HG03432 (cell line): ENCODE measurements around the gene TMIGD3.
"Not testable (repeated sequence)": the region's sequence is repeated elsewhere in the genome, so short reads cannot be mapped to it uniquely, and the experiment has no call there.

Experiments
- ATAC-seq: cut with Tn5 transposase; IDR thresholded peaks from one replicate; pipeline ENCODE4 v1.9.1; 2021; ENCODE audit warnings: mild to moderate bottlenecking, moderate library complexity; ENCODE audit not compliant: unreplicated experiment

TMIGD3 gene

GRCh38 chr1:111503585-111504060 lies at the start of gene TMIGD3, which contains the start of gene ADORA3:
Gene TMIGD3 (minus strand): TSS chr1:111503633. CDS start chr1:111503354, 279 bp downstream.
Gene ADORA3 (minus strand): TSS chr1:111503633. CDS start chr1:111503354, 279 bp downstream.
- ATAC-seq, result no peak

DNA sequence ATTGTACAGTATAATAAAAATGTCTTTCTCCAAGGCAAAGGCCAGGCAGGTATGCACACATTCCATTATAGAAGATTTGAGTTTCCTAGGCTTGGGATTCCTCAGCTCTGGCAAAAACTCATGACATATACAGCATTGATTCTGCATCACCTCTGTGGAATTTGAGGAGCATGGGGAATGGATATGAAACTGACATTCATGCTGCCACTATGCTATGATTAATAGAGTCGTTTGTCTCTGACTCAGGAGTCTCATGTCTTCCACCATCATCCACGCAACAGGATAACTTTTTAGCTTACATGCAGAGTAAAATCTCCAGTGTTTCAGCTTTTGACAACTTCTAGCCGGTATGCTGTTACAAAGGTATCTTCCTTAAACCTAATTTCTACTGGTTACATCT lies 49.8 kb upstream of the TMIGD3 start:
- ATAC-seq, result no peak

DNA sequence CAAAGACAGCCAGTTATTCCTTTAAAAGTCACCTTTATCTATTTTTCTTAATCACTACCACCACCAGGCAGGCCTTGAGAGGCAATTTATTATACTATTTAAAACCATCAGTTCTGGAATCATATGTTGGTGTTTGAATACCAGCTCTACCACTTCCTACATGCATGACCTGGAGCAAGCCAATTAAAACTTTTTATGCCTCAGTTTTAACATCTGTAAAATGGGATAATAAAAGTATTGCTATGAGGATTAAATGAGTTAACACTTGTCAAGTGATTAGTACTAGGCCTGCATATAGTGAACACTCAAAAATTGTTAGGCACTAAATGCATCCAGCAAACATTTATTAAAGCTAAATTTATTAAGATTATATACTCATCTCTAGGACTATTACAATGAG lies 49.2 kb upstream of the TMIGD3 start:
- ATAC-seq, result no peak

DNA sequence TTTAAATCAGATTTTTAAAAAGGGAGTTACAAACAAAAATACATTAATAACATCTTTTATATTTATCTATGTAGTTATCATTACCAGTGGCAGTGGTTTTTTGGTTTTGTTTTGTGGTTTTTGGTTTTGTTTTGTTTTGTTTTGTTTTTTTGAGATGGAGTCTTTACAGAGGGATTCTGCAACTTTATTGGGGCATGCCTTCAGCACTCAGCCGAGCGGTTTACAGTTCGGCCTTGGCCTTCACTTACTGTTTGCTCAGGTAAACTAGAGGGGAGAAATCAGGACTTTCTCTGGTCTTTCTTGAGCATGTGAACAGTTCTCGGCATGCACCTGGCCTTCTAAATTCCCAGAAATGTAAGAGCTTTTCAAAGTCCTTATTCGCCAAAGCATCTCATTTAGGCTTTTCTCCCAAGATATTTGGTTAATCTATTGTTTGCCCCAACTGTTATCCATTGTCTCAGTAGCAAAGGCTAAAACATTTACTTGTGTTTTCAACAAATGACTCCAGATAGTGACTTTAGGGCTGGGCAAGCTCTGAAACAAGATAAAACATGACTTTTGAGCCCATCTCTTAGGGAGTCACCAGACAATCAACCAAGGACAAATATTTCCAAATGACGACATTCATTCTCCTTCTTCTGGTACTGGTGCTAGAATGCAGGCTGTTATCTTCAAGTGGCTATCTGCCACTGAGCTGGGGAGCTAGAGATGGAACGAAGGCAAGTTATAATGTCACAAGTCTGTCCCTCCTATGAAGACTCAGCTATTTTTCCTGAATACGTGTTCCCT lies 48.4 kb upstream of the TMIGD3 start:
- no peak for ATAC-seq

DNA sequence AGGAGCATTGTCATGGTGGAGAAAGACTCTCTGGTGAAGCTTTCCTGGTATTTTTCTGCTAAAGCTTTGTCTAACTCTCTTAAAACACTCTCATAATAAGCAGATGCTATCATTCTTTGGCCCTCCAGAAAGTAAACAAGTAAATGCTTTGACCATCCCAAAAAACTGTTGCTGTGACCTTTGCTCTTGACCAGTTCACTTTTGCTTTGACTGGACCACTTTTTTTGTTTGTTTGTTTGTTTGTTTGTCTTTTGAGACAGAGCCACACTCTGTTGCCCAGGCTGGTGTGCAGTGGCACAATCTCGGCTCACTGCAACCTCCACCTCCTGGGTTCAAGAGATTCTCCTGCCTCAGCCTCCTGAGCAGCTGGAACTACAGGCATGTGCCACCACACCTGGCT lies 44.4 kb upstream of the TMIGD3 start:
- not testable (repeated sequence) for ATAC-seq

DNA sequence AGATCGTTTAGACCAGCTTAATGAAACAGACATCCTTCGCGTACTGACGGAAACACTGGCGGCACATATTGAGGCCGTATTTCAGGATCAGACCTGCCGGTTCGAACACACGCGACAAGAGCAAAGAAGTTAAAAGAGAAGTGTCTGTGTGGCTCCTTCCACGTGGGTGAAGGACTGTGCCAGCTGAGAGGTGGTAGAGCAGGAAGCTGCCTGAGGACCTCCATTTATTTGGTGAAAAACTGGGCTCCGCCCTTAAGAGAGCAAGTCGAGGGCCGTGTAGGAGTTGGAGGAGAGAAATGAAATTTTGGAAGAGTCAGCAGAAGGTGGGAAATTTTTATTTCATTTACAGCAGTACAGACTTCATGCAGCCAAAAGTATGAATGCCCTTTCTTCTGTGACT lies 38.8 kb upstream of the TMIGD3 start:
- ATAC-seq, result no peak

GRCh38 chr1:111541721-111542120 lies 38.3 kb upstream of the TMIGD3 start:
- no peak for ATAC-seq

DNA sequence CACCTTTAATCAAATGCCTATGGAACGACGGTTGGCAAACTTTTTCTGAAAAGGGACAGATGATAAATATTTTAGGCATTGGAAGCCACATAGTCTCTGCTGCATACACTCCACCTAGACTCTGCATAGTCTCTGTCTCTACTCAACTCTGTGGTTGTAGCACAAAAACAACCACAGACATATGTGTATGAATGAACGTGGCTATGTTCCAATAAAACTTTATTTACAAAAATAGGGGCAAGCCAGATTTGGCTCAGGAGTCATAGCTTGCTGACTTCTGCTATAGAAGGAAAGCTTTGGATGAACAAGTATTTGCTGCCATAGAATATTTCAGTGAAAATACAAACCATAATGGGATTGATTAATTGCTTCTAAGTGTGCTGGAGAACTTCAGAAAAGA lies 37.5 kb upstream of the TMIGD3 start:
- no peak for ATAC-seq

DNA sequence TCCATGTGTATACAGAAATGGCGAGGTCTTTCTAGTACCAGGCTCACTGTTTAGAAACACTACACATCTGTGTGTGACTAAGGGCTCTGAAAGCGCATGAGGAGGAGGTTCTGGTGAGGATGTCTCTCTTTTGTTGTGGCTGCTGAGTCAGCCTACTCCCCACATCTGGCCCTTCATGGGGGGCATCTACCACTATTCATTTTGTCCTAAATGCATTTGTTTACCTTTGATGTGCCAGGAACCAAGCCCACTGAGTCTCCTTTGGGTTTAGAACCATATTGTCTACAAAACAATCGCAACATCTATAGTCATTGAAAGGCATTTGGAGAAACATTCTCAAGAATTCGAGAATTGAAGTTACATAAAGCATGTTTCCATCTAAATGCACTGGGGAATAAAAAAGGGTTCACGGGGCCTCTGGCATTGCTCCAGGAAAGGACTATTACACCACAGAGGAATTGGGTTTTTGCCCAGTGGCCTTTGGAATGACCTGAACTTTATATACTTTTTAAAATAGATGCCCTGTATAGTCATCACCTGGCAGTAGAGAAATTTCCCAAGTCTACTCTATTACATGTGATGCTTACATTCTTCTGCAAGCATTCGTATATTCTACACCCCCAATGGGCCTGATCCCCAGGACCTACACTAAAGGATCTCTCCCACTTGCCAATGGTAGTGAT lies 35.1 kb upstream of the TMIGD3 start:
- no peak for ATAC-seq

DNA sequence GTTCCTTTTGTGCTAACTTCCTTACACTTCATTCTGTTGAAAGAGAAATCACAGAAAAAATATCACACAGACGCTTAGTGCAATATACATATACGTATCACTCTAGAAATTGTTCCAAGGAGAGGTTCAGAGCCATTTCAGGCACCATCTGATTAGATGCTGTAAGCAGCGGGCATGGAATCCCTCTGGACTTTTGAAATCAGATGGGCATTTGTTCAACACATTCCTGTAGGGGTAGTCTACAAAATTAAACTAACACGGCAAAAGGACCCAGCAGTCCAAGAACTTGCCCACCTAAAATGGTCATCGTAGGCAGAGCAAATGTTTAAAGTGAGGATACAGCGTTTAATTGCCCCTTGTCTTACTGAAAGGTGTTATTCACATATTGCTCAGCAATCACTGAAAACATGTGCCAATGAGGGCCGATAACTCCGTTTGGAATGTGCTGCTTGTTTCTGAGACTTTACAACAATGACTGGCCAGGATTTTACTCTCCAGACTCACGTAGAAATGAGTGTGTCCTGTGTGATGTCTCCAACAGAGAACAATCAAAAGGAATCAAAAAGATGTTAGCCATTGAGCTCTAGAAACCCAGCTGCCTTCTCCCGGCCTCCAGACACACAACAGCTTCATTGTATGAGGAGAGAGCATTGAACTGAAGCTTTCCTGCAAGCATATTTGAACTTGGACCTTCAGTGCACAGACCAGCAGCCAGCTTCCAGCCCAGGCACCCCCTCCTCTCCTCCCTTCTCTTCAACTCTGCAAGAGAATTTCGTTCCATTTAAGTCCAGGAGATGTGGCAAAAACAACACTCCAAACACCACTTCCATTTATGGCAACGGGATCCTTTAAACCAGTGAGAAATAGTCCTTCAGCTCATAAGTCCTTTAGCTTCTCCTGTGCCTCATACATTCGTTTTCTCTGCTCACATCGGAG lies 32.1 kb upstream of the TMIGD3 start:
- ATAC-seq, result no peak

- no peak for ATAC-seq
Measured at GRCh38 chr1:111520053-111520452, 16.6 kb upstream of the TMIGD3 start.

DNA sequence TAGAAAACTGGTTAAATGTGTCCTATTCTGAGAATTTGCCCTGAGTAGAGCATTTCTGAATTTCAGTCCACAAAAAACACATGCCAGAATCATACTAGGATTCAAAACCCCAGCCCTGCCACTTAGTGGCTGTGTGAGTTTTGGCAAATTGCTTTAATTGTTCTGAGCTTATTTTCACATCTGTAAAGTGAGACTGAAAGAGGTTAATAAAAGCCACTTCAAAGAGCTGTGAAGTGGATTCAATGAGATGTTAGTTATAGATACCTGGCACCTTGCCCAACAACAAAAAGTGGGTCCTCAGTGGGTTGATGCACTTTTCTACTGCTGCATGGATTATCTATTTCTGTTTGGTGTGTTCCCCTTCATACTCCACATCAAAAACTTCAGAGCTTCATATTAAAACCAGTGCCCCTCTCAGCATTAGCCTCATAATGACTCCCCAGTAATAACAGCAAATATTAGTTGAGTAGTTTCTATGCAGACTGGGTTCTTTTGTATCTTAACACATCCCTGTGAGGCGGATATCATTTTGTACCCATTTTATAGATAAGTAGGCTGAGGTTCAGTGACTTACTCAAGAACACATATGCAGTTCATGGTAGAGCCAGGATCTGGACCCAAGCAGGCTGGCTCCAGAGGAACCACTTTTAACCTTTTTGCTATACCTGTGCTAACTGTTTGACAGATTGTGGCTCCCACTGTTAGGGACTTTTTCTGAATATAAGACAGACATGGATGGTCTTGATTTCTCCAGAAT lies 14.2 kb upstream of the TMIGD3 start:
- no peak for ATAC-seq

GRCh38 chr1:111516005-111516535 lies 12.6 kb upstream of the TMIGD3 start:
- ATAC-seq, result peak; percentile 44

- ATAC-seq, result peak; percentile 33
Measured at GRCh38 chr1:111515291-111516004, 12.0 kb upstream of the TMIGD3 start.

DNA sequence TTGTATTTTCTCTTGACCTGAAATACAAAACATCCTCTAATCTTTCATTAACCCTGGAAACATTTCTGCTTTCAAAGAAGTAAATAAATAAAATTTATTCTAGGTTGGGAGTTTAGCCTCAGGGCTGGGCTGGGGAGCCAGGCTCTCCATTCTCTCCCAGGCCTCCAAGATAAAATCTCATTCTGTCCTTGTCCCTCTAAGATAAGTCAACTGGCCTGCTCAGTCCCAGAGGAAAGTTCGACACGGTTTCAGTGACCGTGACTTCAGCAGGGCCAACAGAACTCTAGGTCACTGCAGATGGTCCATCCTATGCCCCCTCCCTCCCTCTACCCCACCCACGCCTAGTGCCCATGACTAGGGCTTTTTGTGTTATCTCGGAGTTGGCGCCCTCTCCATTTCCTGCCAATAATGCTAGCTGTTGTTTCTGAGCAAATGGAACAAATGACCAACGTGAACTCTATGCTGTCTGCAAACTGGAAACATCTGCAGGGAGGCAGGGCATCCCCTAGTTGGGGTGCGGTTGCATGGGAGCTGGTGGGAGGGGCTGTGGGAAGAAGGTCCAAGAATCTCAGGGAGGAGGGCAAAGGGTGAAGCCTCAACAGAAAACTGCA lies 10.1 kb upstream of the TMIGD3 start:
- ATAC-seq, result no peak

GRCh38 chr1:111512931-111513330 lies 9.5 kb upstream of the TMIGD3 start:
- no peak for ATAC-seq

DNA sequence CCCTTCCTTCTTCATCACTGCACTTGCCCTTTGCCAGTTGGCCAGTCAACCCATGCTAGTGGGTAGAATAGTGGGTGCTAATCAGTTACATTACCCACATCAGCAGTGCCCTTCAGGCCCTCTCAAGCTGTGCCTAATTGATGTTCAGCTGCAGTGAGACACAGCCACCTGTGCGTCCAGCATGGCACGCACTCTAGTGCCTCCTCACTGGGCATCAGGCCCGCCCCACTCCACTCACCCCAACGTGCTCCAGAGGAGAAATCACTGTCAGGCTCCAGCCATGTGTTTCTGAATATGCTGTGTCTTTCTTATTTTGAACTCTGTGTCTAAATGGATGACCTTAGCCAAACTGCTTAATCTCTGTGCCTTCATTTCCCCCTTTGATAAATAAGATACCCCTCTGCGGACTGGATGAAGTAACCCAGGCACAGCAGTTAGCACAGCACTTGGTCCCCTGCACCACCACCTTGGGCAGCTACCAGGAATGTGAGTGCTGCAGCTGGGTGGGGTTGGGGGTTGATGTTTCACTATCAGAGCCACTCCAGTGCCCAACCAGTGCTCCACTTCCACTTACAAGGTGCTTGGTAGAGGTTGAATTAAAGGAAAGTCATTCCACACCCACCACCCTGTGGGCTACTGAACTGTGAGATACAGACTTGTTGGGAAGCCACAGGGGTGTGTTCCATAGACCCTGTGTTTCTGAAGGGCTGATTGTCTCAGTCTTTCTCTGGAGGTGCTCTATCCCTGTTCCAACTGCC lies 8.9 kb upstream of the TMIGD3 start:
- ATAC-seq, result no peak

DNA sequence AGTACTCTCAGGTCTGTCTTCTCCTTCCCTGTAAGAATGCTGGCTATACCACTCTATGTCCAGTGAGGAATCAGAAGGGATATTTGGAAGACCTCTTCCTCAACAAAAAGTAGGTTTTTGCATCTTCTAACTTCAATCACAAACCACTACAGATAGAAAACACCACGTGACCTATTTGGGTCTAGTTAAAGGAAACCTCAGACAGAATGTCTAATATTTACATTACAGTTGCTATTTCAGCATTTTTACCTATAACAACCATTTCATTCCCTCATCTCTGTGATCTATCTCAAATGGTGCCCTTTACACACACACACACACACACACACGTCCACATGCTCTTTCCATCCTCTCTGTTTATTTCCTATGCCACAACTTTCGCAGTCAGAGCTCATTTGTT lies 7.9 kb upstream of the TMIGD3 start:
- no peak for ATAC-seq
